ENCODE measurements around the gene PHACTR1.

- TF ChIP-seq EZH2 (IDR thresholded peaks at IDR 0.05; ENCODE audit: insufficient read depth, low read length) (no peak), CTCF (IDR thresholded peaks at IDR 0.05; ENCODE audit: insufficient read depth, low read depth, low read length) (no peak)
Measured at GRCh38 chr6:13295576-13295975, 579.0 kb downstream of the PHACTR1 start.

Measured in astrocyte (in vitro differentiated cells and primary cell).